ENCODE measurements around the gene NKX6-2.
"Not testable (repeated sequence)": the region's sequence is repeated elsewhere in the genome, so short reads cannot be mapped to it uniquely, and the experiment has no call there.

The NKX6-2 gene

GRCh38 chr10:132812520-132812919, 26.6 kb upstream of the NKX6-2 start:
- no peak for DNase-seq

GRCh38 chr10:132811891-132812481, 26.0 kb upstream of the NKX6-2 start:
- no peak for DNase-seq

GRCh38 chr10:132810807-132811700, 25.1 kb upstream of the NKX6-2 start:
- no peak for DNase-seq

GRCh38 chr10:132810141-132810806, 24.3 kb upstream of the NKX6-2 start:
- no peak for DNase-seq

GRCh38 chr10:132809232-132810140, 23.5 kb upstream of the NKX6-2 start:
- DNase-seq: no peak

- DNase-seq: no peak
Observed at GRCh38 chr10:132808383-132809231, 22.7 kb upstream of the NKX6-2 start.

GRCh38 chr10:132807621-132808049, 21.7 kb upstream of the NKX6-2 start:
- DNase-seq: no peak

GRCh38 chr10:132806561-132807003, 20.6 kb upstream of the NKX6-2 start:
- no peak for DNase-seq

GRCh38 chr10:132806110-132806509, 20.2 kb upstream of the NKX6-2 start:
- no peak for DNase-seq

- DNase-seq: no peak
Observed at GRCh38 chr10:132805599-132805998, 19.7 kb upstream of the NKX6-2 start.

GRCh38 chr10:132804785-132805426, 19.0 kb upstream of the NKX6-2 start:
- DNase-seq: no peak

GRCh38 chr10:132804287-132804686, 18.3 kb upstream of the NKX6-2 start:
- no peak for DNase-seq

GRCh38 chr10:132803416-132804210, 17.7 kb upstream of the NKX6-2 start:
- DNase-seq: no peak

- DNase-seq: no peak
Observed at GRCh38 chr10:132802694-132803320, 16.9 kb upstream of the NKX6-2 start.

GRCh38 chr10:132802048-132802447, 16.1 kb upstream of the NKX6-2 start:
- no peak for DNase-seq

- DNase-seq: no peak
Observed at GRCh38 chr10:132799865-132800264, 13.9 kb upstream of the NKX6-2 start.

GRCh38 chr10:132798876-132799275, 12.9 kb upstream of the NKX6-2 start:
- no peak for DNase-seq

GRCh38 chr10:132798403-132798802, 12.5 kb upstream of the NKX6-2 start:
- no peak for DNase-seq

- not testable (repeated sequence) for DNase-seq
Observed at GRCh38 chr10:132797986-132798385, 12.0 kb upstream of the NKX6-2 start.

GRCh38 chr10:132796846-132797245, 10.9 kb upstream of the NKX6-2 start:
- no peak for DNase-seq
